H1 (cell line): ENCODE measurements around the gene DPH5. TPM values are rescaled to one million over a fixed set of nuclear protein-coding genes. Genes with fewer than 3 reads are reported as not detected.

ENCODE experiments used
- CTCF ChIA-PET: fragments of 300-600 bp; sonication (Branson Sonifier 250); formaldehyde crosslinking; loops from one replicate; lab custom pipeline; 2021; ENCODE audit not compliant: partially characterized antibody; lab: Charles Lee
- POLR2A ChIA-PET: fragments of 300-600 bp; sonication (Branson Sonifier 250); formaldehyde crosslinking; loops from one replicate; lab custom pipeline; 2021; ENCODE audit warnings: inconsistent platforms; ENCODE audit not compliant: partially characterized antibody; lab: Charles Lee
- DNase-seq, 2 experiments: peaks; one replicate each; pipeline versions ENCODE4 v3.0.0 to v3.0.0-alpha.2; 2010 to 2022; ENCODE audit warnings: low spot score in 2 of 2, low read depth in 1 of 2, mixed read lengths in 1 of 2
- FAIRE-seq: peaks from 2 replicates; lab custom pipeline; 2011; peaks lifted over from hg19 to GRCh38; lab: Jason Lieb, UNC
- H2AFZ ChIP-seq: 2 replicates; pipeline ENCODE4 v1.8.1; 2012; ENCODE audit warnings: low read length, inconsistent platforms
- H2AK5ac ChIP-seq: 2 replicates; pipeline ENCODE4 v1.6.1; 2013; ENCODE audit warnings: low read depth, low read length
- H2BK120ac ChIP-seq: replicated peaks from 2 replicates; pipeline ENCODE3; 2013; ENCODE audit warnings: low read depth, low read length, inconsistent platforms
- H2BK12ac ChIP-seq: 2 replicates; pipeline ENCODE4 v1.6.1; 2013; ENCODE audit warnings: low read depth, low read length
- H2BK15ac ChIP-seq: 2 replicates; pipeline ENCODE4 v1.6.1; 2013; ENCODE audit warnings: low read length
- H2BK20ac ChIP-seq: 2 replicates; pipeline ENCODE4 v1.6.1; 2013; ENCODE audit warnings: low read length
- H2BK5ac ChIP-seq: 2 replicates; pipeline ENCODE4 v1.6.1; 2013; ENCODE audit warnings: low read depth, low read length
- H3K14ac ChIP-seq: 2 replicates; pipeline ENCODE4 v1.6.1; 2013; ENCODE audit warnings: inconsistent platforms; ENCODE audit not compliant: insufficient read length
- H3K18ac ChIP-seq: 2 replicates; pipeline ENCODE4 v1.6.1; 2013; ENCODE audit warnings: low read length; ENCODE audit errors: extremely low read depth
- H3K23ac ChIP-seq: 2 replicates; pipeline ENCODE4 v1.6.1; 2013; ENCODE audit warnings: inconsistent platforms; ENCODE audit not compliant: insufficient read length
- H3K23me2 ChIP-seq: 2 replicates; pipeline ENCODE4 v1.6.1; 2013; ENCODE audit warnings: low read depth, low read length
- H3K27ac ChIP-seq: 2 replicates; pipeline ENCODE4 v1.6.1; 2011; ENCODE audit warnings: low read depth, low read length, inconsistent platforms
- H3K27me3 ChIP-seq, 4 experiments: replicated peaks in 1 of 4; 1 replicate in 1 of 4; 2 replicates in 3 of 4; pipeline versions ENCODE4 v1.6.1 to v1.8.1; 2011 to 2013; ENCODE audit warnings: low read length in 3 of 4, mild to moderate bottlenecking in 3 of 4, inconsistent platforms in 2 of 4, mixed read lengths in 2 of 4, moderate library complexity in 1 of 4; ENCODE audit not compliant: control insufficient read depth in 3 of 4, insufficient read depth in 3 of 4; ENCODE audit errors: extremely low read depth in 1 of 4
- H3K36me3 ChIP-seq, 4 experiments: 2 replicates each; pipeline versions ENCODE4 v1.6.1 to v1.8.1; 2011 to 2013; ENCODE audit warnings: mild to moderate bottlenecking in 4 of 4, low read length in 3 of 4, moderate library complexity in 2 of 4, control low read depth in 1 of 4, inconsistent platforms in 1 of 4; ENCODE audit not compliant: insufficient read depth in 4 of 4, control insufficient read depth in 2 of 4
- H3K4ac ChIP-seq: replicated peaks from 2 replicates; pipeline ENCODE3; 2013; ENCODE audit warnings: low read length, low read depth, mixed read lengths, inconsistent platforms; ENCODE audit not compliant: insufficient read length
- H3K4me1 ChIP-seq, 4 experiments: replicated peaks in 1 of 4; 1 replicate in 1 of 4; 2 replicates in 3 of 4; pipeline versions ENCODE4 v1.6.1 to v1.8.1; 2011 to 2013; ENCODE audit warnings: low read length in 3 of 4, inconsistent platforms in 2 of 4, mixed read lengths in 1 of 4; ENCODE audit not compliant: insufficient read depth in 4 of 4, control insufficient read depth in 3 of 4
- H3K4me2 ChIP-seq, 2 experiments: 2 replicates each; pipeline versions ENCODE4 v1.6.1 to v1.8.1; 2011 to 2013; ENCODE audit warnings: low read depth in 2 of 2, low read length in 2 of 2, control low read depth in 1 of 2, inconsistent platforms in 1 of 2, mild to moderate bottlenecking in 1 of 2; ENCODE audit not compliant: insufficient read depth in 1 of 2
- H3K4me3 ChIP-seq, 4 experiments: fragments of 200-600, 300-600 bp in 1 of 4; sonication (generic), shearing (Covaris generic), sonication (Bioruptor Twin) in 1 of 4; 2 replicates each; pipeline versions ENCODE4 v1.5.1 to v1.8.1; 2011 to 2016; ENCODE audit warnings: low read length in 4 of 4, low read depth in 3 of 4, control low read depth in 2 of 4, inconsistent platforms in 2 of 4, mild to moderate bottlenecking in 2 of 4, mixed read lengths in 1 of 4, moderate library complexity in 1 of 4; ENCODE audit not compliant: insufficient read depth in 2 of 4; ENCODE audit errors: extremely low read depth in 1 of 4
- H3K56ac ChIP-seq: replicated peaks from 2 replicates; pipeline ENCODE3; 2013; ENCODE audit warnings: low read depth, mild to moderate bottlenecking, mixed read lengths, low read length, inconsistent platforms; ENCODE audit not compliant: insufficient read length
- H3K79me1 ChIP-seq: 2 replicates; pipeline ENCODE4 v1.6.1; 2013; ENCODE audit warnings: low read depth, low read length, control low read depth
- H3K79me2 ChIP-seq, 2 experiments: 2 replicates each; pipeline versions ENCODE4 v1.6.1 to v1.8.1; 2012 to 2013; ENCODE audit warnings: low read length in 2 of 2, mild to moderate bottlenecking in 2 of 2, inconsistent platforms in 1 of 2; ENCODE audit not compliant: insufficient read depth in 2 of 2, control insufficient read depth in 1 of 2
- H3K9ac ChIP-seq, 4 experiments: replicated peaks in 1 of 4; 1 replicate in 1 of 4; 2 replicates in 3 of 4; pipeline versions ENCODE4 v1.6.1 to v1.8.1; 2011 to 2013; ENCODE audit warnings: low read depth in 3 of 4, low read length in 3 of 4, control low read depth in 2 of 4, mild to moderate bottlenecking in 2 of 4, moderate library complexity in 2 of 4, inconsistent platforms in 1 of 4; ENCODE audit errors: extremely low read depth in 1 of 4
- H3K9me3 ChIP-seq, 2 experiments: 2 replicates each; pipeline versions ENCODE4 v1.6.1 to v1.8.1; 2012 to 2013; ENCODE audit warnings: mild to moderate bottlenecking in 2 of 2, moderate library complexity in 2 of 2, control low read depth in 1 of 2, inconsistent platforms in 1 of 2, low read depth in 1 of 2, low read length in 1 of 2, mixed read lengths in 1 of 2; ENCODE audit not compliant: insufficient read depth in 2 of 2
- H4K20me1 ChIP-seq, 2 experiments: replicated peaks in 1 of 2; 2 replicates each; pipeline versions ENCODE3 to v1.8.1; 2011 to 2013; ENCODE audit warnings: inconsistent platforms in 2 of 2, low read length in 2 of 2, mild to moderate bottlenecking in 1 of 2; ENCODE audit not compliant: insufficient read depth in 2 of 2, control insufficient read depth in 1 of 2
- H4K5ac ChIP-seq: 2 replicates; pipeline ENCODE4 v1.6.1; 2013; ENCODE audit warnings: low read length, low read depth, mixed read lengths, inconsistent platforms; ENCODE audit not compliant: insufficient read length
- H4K8ac ChIP-seq: 2 replicates; pipeline ENCODE4 v1.8.0; 2013; ENCODE audit warnings: mild to moderate bottlenecking, moderate library complexity, low read length, inconsistent platforms; ENCODE audit not compliant: insufficient read depth; ENCODE audit errors: extremely low read depth
- H4K91ac ChIP-seq: replicated peaks from 2 replicates; pipeline ENCODE3; 2013; ENCODE audit warnings: low read length, mixed read lengths, inconsistent platforms; ENCODE audit not compliant: insufficient read length
- BACH1 ChIP-seq: IDR thresholded peaks from 2 replicates; pipeline ENCODE4 v1.6.1; 2012; ENCODE audit warnings: low read length, improper control_type of control experiment
- EZH2 ChIP-seq: fragments of 200-600 bp; sonication (generic); IDR thresholded peaks from 2 replicates; pipeline ENCODE4 v1.7.1; 2012; ENCODE audit warnings: low read depth, mild to moderate bottlenecking, moderate library complexity, low read length, inconsistent platforms; ENCODE audit not compliant: severe bottlenecking
- HDAC6 ChIP-seq: IDR thresholded peaks from one replicate; pipeline ENCODE4 v1.7.1; 2012; ENCODE audit warnings: low read depth, mild to moderate bottlenecking, inconsistent platforms, low read length, moderate library complexity
- JUND ChIP-seq: IDR thresholded peaks from 2 replicates; pipeline ENCODE4 v1.6.1; 2011; ENCODE audit warnings: mild to moderate bottlenecking, improper control_type of control experiment, low read length
- KDM4A ChIP-seq: IDR thresholded peaks from one replicate; pipeline ENCODE4 v1.7.1; 2012; ENCODE audit warnings: low read depth, mild to moderate bottlenecking, moderate library complexity, low read length, inconsistent platforms; ENCODE audit not compliant: severe bottlenecking
- NANOG ChIP-seq: IDR thresholded peaks from 2 replicates; pipeline ENCODE4 v1.6.1; 2011; ENCODE audit warnings: low read length, low read depth, mild to moderate bottlenecking, inconsistent platforms; ENCODE audit not compliant: insufficient read depth, poor library complexity, severe bottlenecking
- PHF8 ChIP-seq: fragments of 200-600 bp; sonication (generic); conservative IDR thresholded peaks from 2 replicates; pipeline ENCODE4 v1.7.1; 2012; ENCODE audit warnings: low read depth, mild to moderate bottlenecking, inconsistent platforms, low read length, moderate library complexity
- TCF12 ChIP-seq: IDR thresholded peaks from 2 replicates; pipeline ENCODE4 v1.6.1; 2011; ENCODE audit warnings: low read depth, mild to moderate bottlenecking, low read length
- WGBS, 2 experiments: shearing (Covaris generic) in 1 of 2; methylation state at CpG; one replicate each; pipeline versions ENCODE4 v1.1.6 to v1.1.7; 2013 to 2015; ENCODE audit warnings: low lambda C conversion rate in 2 of 2, mixed read lengths in 2 of 2, inconsistent platforms in 1 of 2, low coverage in 1 of 2, missing lambda C conversion rate in 1 of 2; ENCODE audit not compliant: insufficient replicate concordance in 2 of 2, insufficient coverage in 1 of 2, insufficient read length in 1 of 2; ENCODE audit errors: extremely low coverage in 1 of 2, missing lambda C conversion rate in 1 of 2; 5-methylcytosine and 5-hydroxymethylcytosine counted together
- polyA plus RNA-seq, 7 experiments: library from polyadenylated mRNA; depleted of rRNA in 3 of 7; stranded (reverse) in 5 of 7; unstranded in 2 of 7; fragments of >200 nt in 5 of 7; fragments of 200-250 nt in 2 of 7; gene quantifications; 1 replicate in 5 of 7; 2 replicates in 1 of 7; 4 replicates in 1 of 7; pipeline versions ENCODE4 v1.2.1 to v1.2.3, GENCODE V29; 2011 to 2013; ENCODE audit warnings: missing spikeins in 2 of 7, mixed read lengths in 2 of 7
- total RNA-seq: library from RNA; stranded (reverse); fragmentation: NEBNext Ultra II Directional; extraction: Animal tissue kit (Norgen Biotek cat#: 25700); gene quantifications from 2 replicates; pipeline ENCODE4 v1.2.1, GENCODE V29; 2021
- TF ChIP-seq, protein P1 (sequence below): IDR thresholded peaks from 2 replicates; pipeline ENCODE4 v1.6.1; 2011; ENCODE audit warnings: low read length, improper control_type of control experiment

The DPH5 gene
- total and polyA plus RNA-seq, 2 of the 8 experiments (the other 6 are each of a cell fraction or from before 2014, with no cell fraction given): 67.7 to 106 TPM

DNA sequence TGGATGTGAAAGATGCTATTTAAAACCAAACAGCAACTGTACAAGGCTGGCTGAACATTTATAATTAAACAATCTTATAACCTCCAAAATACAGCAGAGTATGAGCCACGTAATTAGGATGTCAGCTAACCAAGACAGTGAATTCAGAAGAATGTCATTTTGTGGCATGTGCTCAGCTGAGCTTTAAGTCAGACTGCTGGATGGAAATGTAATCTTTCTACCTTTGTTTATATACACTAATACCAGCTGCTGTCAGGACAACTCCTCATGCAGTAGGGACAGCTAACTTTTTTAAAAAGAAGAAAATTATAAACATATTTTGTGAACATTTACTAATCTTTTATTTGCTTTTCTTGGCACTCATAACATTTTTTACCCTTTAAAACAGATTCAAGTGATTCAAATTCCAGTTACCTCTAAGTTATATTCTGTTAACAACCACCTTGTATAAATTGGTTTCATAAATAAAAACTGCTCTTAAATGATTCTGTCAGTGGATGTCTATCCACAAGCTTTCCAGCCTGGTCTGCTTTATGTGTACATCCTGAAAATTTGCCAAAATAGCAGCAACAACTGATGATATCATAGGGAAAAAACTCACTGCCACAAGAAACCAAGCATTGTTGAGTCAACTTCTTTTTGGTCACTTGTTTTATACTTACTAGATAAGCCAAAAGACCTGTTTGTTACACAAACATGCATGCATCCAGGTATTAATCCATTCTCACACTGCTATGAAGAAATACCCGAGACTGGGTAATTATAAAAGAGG, 36.1 kb downstream of the DPH5 start:
- no peak overlapping the region for H4K91ac ChIP-seq
- no peak overlapping the region for H2BK12ac ChIP-seq
- no peaks in the 10 kb centered on the region for H3K27me3 ChIP-seq
- POLR2A ChIA-PET: interaction anchor here (0.9 kb wide), 1 partner anchor 8 kb away, joined by 3 read pairs; no protein-coding TSS in a partner anchor
- CTCF ChIA-PET: interaction anchor here (1.1 kb wide), 1 partner anchor 72 kb away, joined by 3 read pairs; no protein-coding TSS in a partner anchor
- H3K23me2 ChIP-seq: no peaks in the 10 kb centered on the region
- no peak overlapping the region for H3K14ac ChIP-seq
- no peaks in the 10 kb centered on the region for H3K4me1 ChIP-seq
- no peak overlapping the region for H3K9ac ChIP-seq
- FAIRE-seq (no peak), DNase-seq (no peak)
- no peak overlapping the region for H2BK5ac ChIP-seq
- H3K9me3 ChIP-seq: no peaks in the 10 kb centered on the region
- H4K8ac ChIP-seq: no peak overlapping the region
- no peak overlapping the region for H3K4me2 ChIP-seq
- H3K23ac ChIP-seq: no peak overlapping the region
- no peak overlapping the region for H3K4ac ChIP-seq
- H3K56ac ChIP-seq: no peak overlapping the region
- no peak overlapping the region for H2BK20ac ChIP-seq
- no peaks in the 10 kb centered on the region for H3K79me1 ChIP-seq
- H3K27ac ChIP-seq: no peak overlapping the region
- peaks cover 0 to 26% (median 9%) of the 10 kb centered on the region in 4 experiments; a peak in 4 of 8 replicates for H3K36me3 ChIP-seq
- H2AK5ac ChIP-seq: no peak overlapping the region
- H3K4me3 ChIP-seq: no peak overlapping the region
- no peak overlapping the region for H2BK15ac ChIP-seq
- H4K5ac ChIP-seq: no peak overlapping the region
- H4K20me1 ChIP-seq: no peaks in the 10 kb centered on the region
- WGBS, 2 experiments: 95% methylated on average over 2 of the region's 2 CpGs; no CpG with 5 or more reads in 1 of the 2 experiments
- H3K18ac ChIP-seq: no peak overlapping the region
- H2BK120ac ChIP-seq: no peak overlapping the region
- no peaks in the 10 kb centered on the region for H3K79me2 ChIP-seq
- TF ChIP-seq TCF12: no peak
- no peak for TF ChIP-seq BACH1
- TF ChIP-seq HDAC6: no peak
- TF ChIP-seq, protein P1, sequence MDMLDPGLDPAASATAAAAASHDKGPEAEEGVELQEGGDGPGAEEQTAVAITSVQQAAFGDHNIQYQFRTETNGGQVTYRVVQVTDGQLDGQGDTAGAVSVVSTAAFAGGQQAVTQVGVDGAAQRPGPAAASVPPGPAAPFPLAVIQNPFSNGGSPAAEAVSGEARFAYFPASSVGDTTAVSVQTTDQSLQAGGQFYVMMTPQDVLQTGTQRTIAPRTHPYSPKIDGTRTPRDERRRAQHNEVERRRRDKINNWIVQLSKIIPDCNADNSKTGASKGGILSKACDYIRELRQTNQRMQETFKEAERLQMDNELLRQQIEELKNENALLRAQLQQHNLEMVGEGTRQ: no peak
- no peak for TF ChIP-seq JUND
- no peak for TF ChIP-seq PHF8
- no peak for TF ChIP-seq EZH2
- TF ChIP-seq KDM4A: no peak
- TF ChIP-seq NANOG: no peak
- H2AFZ ChIP-seq: no peak overlapping the region
